B cell (primary cell): ENCODE measurements around the gene FAM3A.

Experiments used
- EZH2 ChIP-seq: IDR thresholded peaks from 2 replicates; pipeline ENCODE4 v1.6.1; 2012; ENCODE audit warnings: borderline replicate concordance, low read depth, mild to moderate bottlenecking, moderate library complexity, low read length; ENCODE audit not compliant: insufficient read depth, poor library complexity, severe bottlenecking
- TF ChIP-seq, protein P1 (sequence below): fragments of 200-600 bp; IDR thresholded peaks from one replicate; pipeline ENCODE4 v1.8.0; 2022; ENCODE audit warnings: antibody characterized with exemption, mild to moderate bottlenecking

GRCh38 chrX:154507673-154508383, 8.2 kb downstream of the FAM3A start:
- TF ChIP-seq, protein P1, sequence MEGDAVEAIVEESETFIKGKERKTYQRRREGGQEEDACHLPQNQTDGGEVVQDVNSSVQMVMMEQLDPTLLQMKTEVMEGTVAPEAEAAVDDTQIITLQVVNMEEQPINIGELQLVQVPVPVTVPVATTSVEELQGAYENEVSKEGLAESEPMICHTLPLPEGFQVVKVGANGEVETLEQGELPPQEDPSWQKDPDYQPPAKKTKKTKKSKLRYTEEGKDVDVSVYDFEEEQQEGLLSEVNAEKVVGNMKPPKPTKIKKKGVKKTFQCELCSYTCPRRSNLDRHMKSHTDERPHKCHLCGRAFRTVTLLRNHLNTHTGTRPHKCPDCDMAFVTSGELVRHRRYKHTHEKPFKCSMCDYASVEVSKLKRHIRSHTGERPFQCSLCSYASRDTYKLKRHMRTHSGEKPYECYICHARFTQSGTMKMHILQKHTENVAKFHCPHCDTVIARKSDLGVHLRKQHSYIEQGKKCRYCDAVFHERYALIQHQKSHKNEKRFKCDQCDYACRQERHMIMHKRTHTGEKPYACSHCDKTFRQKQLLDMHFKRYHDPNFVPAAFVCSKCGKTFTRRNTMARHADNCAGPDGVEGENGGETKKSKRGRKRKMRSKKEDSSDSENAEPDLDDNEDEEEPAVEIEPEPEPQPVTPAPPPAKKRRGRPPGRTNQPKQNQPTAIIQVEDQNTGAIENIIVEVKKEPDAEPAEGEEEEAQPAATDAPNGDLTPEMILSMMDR: no peak
- TF ChIP-seq EZH2: no peak
